ENCODE measurements around the gene RNASE7.

RNASE7 gene

DNA sequence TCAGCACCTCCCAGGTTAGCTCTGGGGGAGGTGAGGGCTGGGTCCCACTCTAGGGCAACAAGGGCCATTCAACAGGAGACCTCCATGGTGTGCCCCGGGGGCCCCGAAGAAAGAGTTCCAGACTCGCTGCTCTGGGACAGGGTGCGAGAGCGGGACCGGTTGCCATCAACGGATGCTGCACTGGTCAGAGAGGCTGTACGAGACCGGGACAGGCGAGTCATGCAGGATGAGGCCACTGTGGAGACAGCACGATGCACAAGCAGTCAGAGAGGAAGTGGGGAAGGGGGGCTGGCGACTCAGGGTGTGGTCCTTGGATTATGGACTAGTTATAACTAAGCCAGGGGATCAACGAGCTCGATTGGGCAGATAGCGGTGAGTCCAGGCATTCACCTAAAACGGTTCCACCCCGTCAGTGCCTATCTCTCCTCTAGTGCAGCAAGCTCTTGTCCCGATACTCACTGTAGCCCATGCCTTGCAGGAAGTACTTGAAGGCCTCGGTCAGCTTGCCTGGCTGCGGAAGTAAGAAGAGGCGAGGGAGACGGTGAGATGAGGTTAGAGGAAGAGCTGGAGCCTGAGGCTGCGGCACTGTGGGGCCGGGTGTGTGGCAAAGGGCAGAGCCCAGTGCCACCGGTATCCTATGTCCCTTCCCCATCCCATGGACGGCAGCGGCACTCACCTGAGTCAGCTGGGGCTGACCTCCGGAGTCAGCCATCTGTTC lies 24.5 kb upstream of the RNASE7 start:
- H3K4me1 ChIP-seq (ENCODE audit: insufficient read depth, low read length) = peaks cover 6% of the 10 kb centered on the region

GRCh38 chr14:21018286-21018685 lies 23.9 kb upstream of the RNASE7 start:
- Histone ChIP-seq H3K36me3 (ENCODE audit: insufficient read depth, low read length) (no peaks in the 10 kb centered on the region), H3K9me3 (ENCODE audit: control insufficient read depth, insufficient read depth, low read length) (no peaks in the 10 kb centered on the region), H3K9ac (ENCODE audit: low read depth, low read length) (no peak overlapping the region), H3K4me1 (ENCODE audit: insufficient read depth, low read length) (peaks cover 6% of the 10 kb centered on the region)

More for the DNA sequence above, 24.5 kb upstream of the RNASE7 start:
- no peaks in the 10 kb centered on the region for H3K36me3 ChIP-seq (ENCODE audit: insufficient read depth, low read length)
- H3K9me3 ChIP-seq (ENCODE audit: control insufficient read depth, insufficient read depth, low read length) = no peaks in the 10 kb centered on the region
- H3K9ac ChIP-seq (ENCODE audit: low read depth, low read length) = no peak overlapping the region

GRCh38 chr14:21018781-21019180 lies 23.4 kb upstream of the RNASE7 start:
- Histone ChIP-seq H3K9me3 (ENCODE audit: control insufficient read depth, insufficient read depth, low read length) (no peaks in the 10 kb centered on the region), H3K36me3 (ENCODE audit: insufficient read depth, low read length) (no peaks in the 10 kb centered on the region), H3K9ac (ENCODE audit: low read depth, low read length) (no peak overlapping the region), H3K4me1 (ENCODE audit: insufficient read depth, low read length) (peaks cover 6% of the 10 kb centered on the region)

DNA sequence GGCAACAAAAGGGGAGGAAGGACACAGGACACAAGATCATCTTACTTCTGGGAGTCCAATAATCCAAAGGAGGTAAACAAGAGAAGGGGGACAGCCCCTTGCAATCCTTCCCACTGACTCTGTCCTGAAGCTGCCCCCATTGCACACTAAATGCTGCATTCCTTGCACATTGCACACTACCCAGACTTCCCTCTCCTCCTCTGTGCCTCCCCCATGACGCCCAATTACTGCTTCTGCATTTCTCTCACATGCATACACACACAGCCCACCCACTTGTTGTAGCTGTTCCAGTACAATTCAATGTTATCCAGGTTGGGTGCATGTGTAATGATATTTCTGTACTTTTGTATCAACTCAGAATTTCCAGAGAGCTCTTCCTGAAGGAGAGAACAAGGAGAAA lies 22.8 kb upstream of the RNASE7 start:
- no peaks in the 10 kb centered on the region for H3K9me3 ChIP-seq (ENCODE audit: control insufficient read depth, insufficient read depth, low read length)
- peaks cover 6% of the 10 kb centered on the region for H3K4me1 ChIP-seq (ENCODE audit: insufficient read depth, low read length)
- H3K36me3 ChIP-seq (ENCODE audit: insufficient read depth, low read length) = no peaks in the 10 kb centered on the region
- H3K9ac ChIP-seq (ENCODE audit: low read depth, low read length) = no peak overlapping the region

DNA sequence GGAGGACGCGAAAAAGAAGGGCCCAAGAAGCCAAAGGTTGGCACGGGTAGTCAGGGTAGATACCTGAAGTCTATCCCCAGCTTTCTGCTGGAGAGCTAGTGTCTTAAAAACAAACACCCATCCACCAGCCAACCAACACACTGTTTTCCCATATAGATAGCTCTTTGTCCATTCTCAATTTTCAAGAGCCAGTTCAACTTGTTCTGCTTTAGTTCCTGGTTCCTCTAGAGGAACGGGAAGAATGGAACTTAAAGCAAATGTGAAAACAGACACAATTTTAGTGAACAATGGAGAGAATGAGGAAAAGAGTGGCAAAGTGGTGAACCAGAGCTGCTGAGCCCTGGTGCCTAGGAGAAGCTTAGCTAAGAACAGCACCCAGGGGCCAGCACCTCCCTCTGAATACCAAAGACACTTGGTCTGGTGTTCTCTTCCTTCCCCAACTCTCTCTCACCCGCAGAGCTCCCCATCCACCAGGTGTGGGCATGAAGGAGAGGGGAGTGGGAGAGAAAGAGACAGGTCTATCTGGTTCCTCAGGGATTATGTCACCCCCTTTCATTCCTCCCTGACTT lies 21.1 kb upstream of the RNASE7 start:
- Histone ChIP-seq H3K4me1 (ENCODE audit: insufficient read depth, low read length) (peaks cover 2% of the 10 kb centered on the region; the same call in 1 of the 2 replicates), H3K9me3 (ENCODE audit: control insufficient read depth, insufficient read depth, low read length) (no peaks in the 10 kb centered on the region), H3K36me3 (ENCODE audit: insufficient read depth, low read length) (no peaks in the 10 kb centered on the region), H3K9ac (ENCODE audit: low read depth, low read length) (no peak overlapping the region)

DNA sequence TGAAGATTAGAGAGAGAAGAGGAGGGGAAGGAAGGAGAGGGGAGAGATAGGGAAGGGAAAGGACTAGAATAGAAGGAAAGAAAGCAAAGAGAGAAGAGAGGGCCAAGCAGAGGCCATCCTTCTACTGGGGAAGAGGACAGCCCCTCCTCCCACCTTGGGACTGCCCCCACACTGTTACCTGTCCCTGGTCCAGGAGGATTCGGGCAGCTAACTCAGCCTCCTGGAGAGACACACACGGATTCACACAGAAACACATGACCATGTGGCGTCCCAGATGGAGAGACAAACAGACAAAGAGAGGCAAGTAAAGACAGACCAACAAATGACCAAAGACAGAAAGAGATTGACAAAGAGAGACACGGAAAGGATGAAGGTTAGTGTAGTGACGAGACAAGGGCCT lies 19.5 kb upstream of the RNASE7 start:
- Histone ChIP-seq H3K9ac (ENCODE audit: low read depth, low read length) (no peak overlapping the region), H3K4me1 (ENCODE audit: insufficient read depth, low read length) (peaks cover 12% of the 10 kb centered on the region; the same call in 1 of the 2 replicates), H3K36me3 (ENCODE audit: insufficient read depth, low read length) (no peaks in the 10 kb centered on the region), H3K9me3 (ENCODE audit: control insufficient read depth, insufficient read depth, low read length) (no peaks in the 10 kb centered on the region)

- no peaks in the 10 kb centered on the region for H3K9me3 ChIP-seq (ENCODE audit: control insufficient read depth, insufficient read depth, low read length)
- H3K4me1 ChIP-seq (ENCODE audit: insufficient read depth, low read length) = peaks cover 12% of the 10 kb centered on the region; the same call in 1 of the 2 replicates
- no peaks in the 10 kb centered on the region for H3K36me3 ChIP-seq (ENCODE audit: insufficient read depth, low read length)
- H3K9ac ChIP-seq (ENCODE audit: low read depth, low read length) = no peak overlapping the region
Observed at GRCh38 chr14:21023174-21023573, 19.0 kb upstream of the RNASE7 start.

GRCh38 chr14:21023817-21024584 lies 18.2 kb upstream of the RNASE7 start:
- Histone ChIP-seq H3K36me3 (ENCODE audit: insufficient read depth, low read length) (no peaks in the 10 kb centered on the region), H3K9me3 (ENCODE audit: control insufficient read depth, insufficient read depth, low read length) (no peaks in the 10 kb centered on the region), H3K9ac (ENCODE audit: low read depth, low read length) (peak overlapping the region; percentile 64), H3K4me1 (ENCODE audit: insufficient read depth, low read length) (peaks cover 12% of the 10 kb centered on the region; the same call in 1 of the 2 replicates)

DNA sequence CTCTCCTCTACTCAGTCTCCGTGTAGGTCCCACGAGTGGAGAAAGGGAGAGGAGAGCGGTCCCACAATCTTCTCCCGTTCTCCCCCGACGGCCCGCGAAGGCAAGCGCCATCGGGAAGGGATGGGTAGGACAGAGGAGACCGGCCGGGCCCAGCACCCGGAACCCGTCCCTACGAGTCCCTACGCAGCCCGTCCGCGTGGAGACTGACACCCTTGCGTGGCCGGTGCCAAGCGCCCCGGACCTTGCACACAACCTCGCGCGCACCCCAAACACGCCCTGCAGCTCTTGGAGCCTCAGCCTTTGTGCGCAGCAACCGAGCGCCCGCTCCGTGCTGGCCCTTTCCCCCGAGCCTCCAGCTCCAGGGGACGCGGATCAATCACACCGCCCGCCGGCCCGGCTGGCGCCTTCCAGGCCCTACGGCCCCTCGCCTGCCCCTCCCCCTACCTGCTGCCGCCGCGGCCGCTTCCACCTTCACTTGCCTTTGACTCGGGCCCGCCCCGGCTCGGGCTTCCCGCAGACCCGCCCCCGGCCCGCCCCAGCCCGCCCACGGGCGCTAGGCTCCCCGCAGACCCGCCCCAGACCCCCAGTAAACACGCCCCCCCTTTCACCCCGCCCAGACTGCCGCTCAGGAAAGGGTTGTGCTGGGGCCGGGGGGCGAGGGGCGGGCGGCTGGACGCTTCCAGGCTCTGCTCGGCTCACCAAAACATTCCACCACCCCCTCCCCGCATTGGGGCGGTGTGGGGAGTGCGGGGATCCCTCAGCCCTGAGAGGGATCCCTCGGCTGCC lies 17.4 kb upstream of the RNASE7 start, which contains the start of gene NDRG2:
NDRG2 (minus strand) TSS at position 477 of the 786 bp plus-strand sequence. CDS start 1,746 bp downstream, outside the sequence.
- H3K9ac ChIP-seq (ENCODE audit: low read depth, low read length) = peak within 1 kb of the TSS; percentile 69
- H3K36me3 ChIP-seq (ENCODE audit: insufficient read depth, low read length) = no peaks in the 10 kb centered on the region
- H3K4me1 ChIP-seq (ENCODE audit: insufficient read depth, low read length) = peaks cover 12% of the 10 kb centered on the region; the same call in 1 of the 2 replicates
- H3K9me3 ChIP-seq (ENCODE audit: control insufficient read depth, insufficient read depth, low read length) = no peaks in the 10 kb centered on the region

- H3K9ac ChIP-seq (ENCODE audit: low read depth, low read length) = peak overlapping the region; percentile 69
- peaks cover 12% of the 10 kb centered on the region; the same call in 1 of the 2 replicates for H3K4me1 ChIP-seq (ENCODE audit: insufficient read depth, low read length)
- H3K36me3 ChIP-seq (ENCODE audit: insufficient read depth, low read length) = no peaks in the 10 kb centered on the region
- H3K9me3 ChIP-seq (ENCODE audit: control insufficient read depth, insufficient read depth, low read length) = no peaks in the 10 kb centered on the region
Observed at GRCh38 chr14:21025371-21026273, 16.5 kb upstream of the RNASE7 start.

DNA sequence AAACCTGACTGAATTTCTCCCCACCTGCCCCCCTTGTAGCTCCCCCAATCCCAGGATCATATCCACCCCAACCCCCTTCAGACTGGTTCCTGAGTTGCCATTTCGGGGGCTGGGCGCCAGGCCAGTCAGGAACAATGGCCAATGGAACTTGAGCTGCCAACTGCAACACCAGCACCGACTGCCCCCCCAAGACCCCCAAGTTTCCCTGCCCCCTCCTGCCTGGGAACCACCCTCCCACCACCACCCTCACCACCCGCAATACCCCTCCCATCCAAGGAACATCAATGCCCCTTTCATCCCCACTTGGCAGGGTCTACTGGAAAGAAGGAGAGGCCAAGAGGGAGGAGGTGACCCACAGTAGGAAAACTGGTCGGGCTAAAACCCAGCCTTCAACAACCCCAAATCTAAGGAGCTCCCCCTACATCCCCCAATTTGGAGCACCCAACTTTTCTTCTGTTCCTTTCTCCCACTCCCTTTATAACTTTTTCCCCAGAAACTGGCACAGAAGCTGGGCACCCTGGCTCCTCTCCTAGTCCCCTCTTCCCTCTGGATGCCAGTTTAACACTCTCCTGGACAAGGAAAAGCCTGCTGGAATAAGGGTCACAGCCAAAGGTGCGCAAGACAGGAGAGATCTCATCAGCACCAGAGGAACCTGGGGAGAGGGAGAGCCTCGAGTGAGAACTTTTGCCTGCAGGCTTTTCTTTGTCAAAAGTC lies 15.7 kb upstream of the RNASE7 start:
- Histone ChIP-seq H3K9ac (ENCODE audit: low read depth, low read length) (peak overlapping the region; percentile 54; the same call in 1 of the 2 replicates), H3K36me3 (ENCODE audit: insufficient read depth, low read length) (no peaks in the 10 kb centered on the region), H3K4me1 (ENCODE audit: insufficient read depth, low read length) (peaks cover 12% of the 10 kb centered on the region; the same call in 1 of the 2 replicates), H3K9me3 (ENCODE audit: control insufficient read depth, insufficient read depth, low read length) (no peaks in the 10 kb centered on the region)

DNA sequence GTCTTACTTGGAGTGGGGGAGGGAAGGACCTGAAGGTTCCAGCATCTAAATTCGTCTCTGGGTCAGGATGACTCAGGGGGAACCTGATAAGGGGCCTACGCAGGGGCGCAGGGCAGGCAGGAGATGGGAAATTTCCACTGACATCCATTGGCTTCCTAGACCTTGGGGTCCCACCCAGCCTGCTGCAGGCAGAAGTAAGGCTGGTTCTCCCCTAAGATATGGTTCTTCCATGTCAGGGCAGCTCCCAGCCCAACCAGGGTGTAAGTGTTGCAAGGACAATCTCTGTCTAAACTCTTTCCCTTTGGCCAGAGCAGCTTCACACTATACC lies 15.2 kb upstream of the RNASE7 start:
- no peaks in the 10 kb centered on the region for H3K36me3 ChIP-seq (ENCODE audit: insufficient read depth, low read length)
- no peaks in the 10 kb centered on the region for H3K9me3 ChIP-seq (ENCODE audit: control insufficient read depth, insufficient read depth, low read length)
- H3K9ac ChIP-seq (ENCODE audit: low read depth, low read length) = no peak overlapping the region
- peaks cover 12% of the 10 kb centered on the region; the same call in 1 of the 2 replicates for H3K4me1 ChIP-seq (ENCODE audit: insufficient read depth, low read length)

- H3K9ac ChIP-seq (ENCODE audit: low read depth, low read length) = no peak within 1 kb of the TSS
- H3K4me1 ChIP-seq (ENCODE audit: insufficient read depth, low read length) = peaks cover 12% of the 10 kb centered on the region; the same call in 1 of the 2 replicates
- no peaks in the 10 kb centered on the region for H3K9me3 ChIP-seq (ENCODE audit: control insufficient read depth, insufficient read depth, low read length)
- no peaks in the 10 kb centered on the region for H3K36me3 ChIP-seq (ENCODE audit: insufficient read depth, low read length)
Observed at GRCh38 chr14:21029917-21030316, 12.2 kb upstream of the RNASE7 start, which contains the start of gene TPPP2. TPPP2 (plus strand) TSS chr14:21030217; CDS start chr14:21030582, 365 bp downstream.
